HFF-Myc (cell line): ENCODE results near the gene RANGRF.

Experiments
- DNase-seq: peaks from one replicate; pipeline ENCODE4 v3.0.0-alpha.2; 2011; ENCODE audit warnings: low read depth; ENCODE audit errors: extremely low read depth
- H3K4me3 ChIP-seq: replicated peaks from 2 replicates; pipeline ENCODE4 v1.5.1; 2011; ENCODE audit warnings: low read depth, mild to moderate bottlenecking, control low read depth, low read length
- CTCF ChIP-seq: IDR thresholded peaks from 2 replicates; pipeline ENCODE4 v1.5.1; 2012; ENCODE audit warnings: mild to moderate bottlenecking, low read depth, low read length, control low read depth; ENCODE audit errors: missing control alignments

Gene RANGRF

GRCh38 chr17:8275421-8276290, 12.8 kb upstream of the RANGRF start:
- no peak for DNase-seq
- TF ChIP-seq CTCF, result no peak
- H3K4me3 ChIP-seq, result no peak overlapping the region

GRCh38 chr17:8277317-8277716, 11.2 kb upstream of the RANGRF start:
- TF ChIP-seq CTCF, result no peak
- no peak overlapping the region for H3K4me3 ChIP-seq
- no peak for DNase-seq

GRCh38 chr17:8282345-8282744, 6.1 kb upstream of the RANGRF start:
- no peak overlapping the region for H3K4me3 ChIP-seq
- no peak for DNase-seq
- no peak for TF ChIP-seq CTCF

- TF ChIP-seq CTCF, result no peak
- no peak for DNase-seq
- no peak overlapping the region for H3K4me3 ChIP-seq
Observed at GRCh38 chr17:8283356-8283755, 5.1 kb upstream of the RANGRF start.

- no peak overlapping the region for H3K4me3 ChIP-seq
- TF ChIP-seq CTCF, result no peak
- DNase-seq, result no peak
Observed at GRCh38 chr17:8284126-8284525, 4.3 kb upstream of the RANGRF start.

- no peak for DNase-seq
- no peak for TF ChIP-seq CTCF
- no peak overlapping the region for H3K4me3 ChIP-seq
Observed at GRCh38 chr17:8285270-8286181, 2.9 kb upstream of the RANGRF start.
